GM18519 (cell line): Measurements from ENCODE around the gene TXNDC11.
"Not testable (repeated sequence)": the region's sequence is repeated elsewhere in the genome, so short reads cannot be mapped to it uniquely, and the experiment has no call there.

Source experiments
- ATAC-seq: cut with Tn5 transposase; IDR thresholded peaks from one replicate; pipeline ENCODE4 v1.9.1; 2021; ENCODE audit warnings: mild to moderate bottlenecking, moderate library complexity; ENCODE audit not compliant: unreplicated experiment, low FRiP score

Gene TXNDC11

GRCh38 chr16:11742536-11743307, at the start of gene TXNDC11:
Gene TXNDC11, minus strand, starts transcription at chr16:11742857. Its CDS starts 127 bp downstream, at chr16:11742730.
- peak; percentile 66 for ATAC-seq

- ATAC-seq, result no peak
Observed at GRCh38 chr16:11791144-11791828, 48.6 kb upstream of the TXNDC11 start.

- ATAC-seq, result no peak
Observed at GRCh38 chr16:11788914-11789313, 46.3 kb upstream of the TXNDC11 start.

- ATAC-seq, result not testable (repeated sequence)
Observed at GRCh38 chr16:11784980-11785599, 42.4 kb upstream of the TXNDC11 start.

- ATAC-seq, result not testable (repeated sequence)
Observed at GRCh38 chr16:11784381-11784780, 41.7 kb upstream of the TXNDC11 start.

- no peak for ATAC-seq
Observed at GRCh38 chr16:11784038-11784369, 41.3 kb upstream of the TXNDC11 start.

- ATAC-seq, result peak; percentile 39
Observed at GRCh38 chr16:11783319-11784037, 40.8 kb upstream of the TXNDC11 start.

- ATAC-seq, result no peak
Observed at GRCh38 chr16:11781773-11782172, 39.1 kb upstream of the TXNDC11 start.

GRCh38 chr16:11780991-11781680, 38.5 kb upstream of the TXNDC11 start:
- no peak for ATAC-seq

GRCh38 chr16:11779074-11779473, 36.4 kb upstream of the TXNDC11 start:
- no peak for ATAC-seq

- ATAC-seq, result peak; percentile 48
Observed at GRCh38 chr16:11774065-11774626, 31.5 kb upstream of the TXNDC11 start.

GRCh38 chr16:11768849-11769248, 26.2 kb upstream of the TXNDC11 start:
- no peak for ATAC-seq

- ATAC-seq, result no peak
Observed at GRCh38 chr16:11762431-11762830, 19.8 kb upstream of the TXNDC11 start.

GRCh38 chr16:11759997-11760396, 17.3 kb upstream of the TXNDC11 start:
- ATAC-seq, result no peak

- ATAC-seq, result no peak
Observed at GRCh38 chr16:11759163-11759834, 16.6 kb upstream of the TXNDC11 start.

- no peak for ATAC-seq
Observed at GRCh38 chr16:11757671-11758545, 15.3 kb upstream of the TXNDC11 start.

GRCh38 chr16:11756248-11756647, 13.6 kb upstream of the TXNDC11 start:
- no peak for ATAC-seq

- no peak for ATAC-seq
Observed at GRCh38 chr16:11755022-11755760, 12.5 kb upstream of the TXNDC11 start.
